Heart right ventricle (tissue), 16 donors: ENCODE data around the gene SIK1. TPM values are rescaled to one million over a fixed set of nuclear protein-coding genes. Genes with fewer than 3 reads are reported as not detected.

Experiments
- ATAC-seq, 8 donors: fragments of 200-7000 bp; cut with Tn5 transposase; one replicate each; pipeline ENCODE4 v1.9.1; 2020; ENCODE audit warnings: mild to moderate bottlenecking in 8 of 8, moderate library complexity in 8 of 8, moderate number of reproducible peaks in 1 of 8
- DNase-seq, 2 donors: peaks; one replicate each; pipeline ENCODE4 v3.0.0-alpha.2; 2020
- H3K27ac ChIP-seq, 10 donors: fragments of 200-600 bp; sonication (generic) in 2 of 10; one replicate each; pipeline versions ENCODE4 v1.5.0 to v1.8.0; 2020 to 2022; ENCODE audit warnings: mild to moderate bottlenecking in 3 of 10
- H3K27me3 ChIP-seq, 7 donors: fragments of 200-600 bp; one replicate each; pipeline ENCODE4 v1.8.0; 2021 to 2022; ENCODE audit warnings: mild to moderate bottlenecking in 2 of 7
- H3K36me3 ChIP-seq, 9 donors: fragments of 200-600 bp; sonication (generic) in 1 of 9; one replicate each; pipeline versions ENCODE4 v1.5.0 to v1.8.0; 2020 to 2022; ENCODE audit warnings: mild to moderate bottlenecking in 2 of 9
- H3K4me1 ChIP-seq, 9 donors: fragments of 200-600 bp; sonication (generic) in 1 of 9; one replicate each; pipeline versions ENCODE4 v1.5.0 to v1.8.0; 2020 to 2022; ENCODE audit warnings: mild to moderate bottlenecking in 4 of 9
- H3K4me3 ChIP-seq, 10 donors: fragments of 200-600 bp; sonication (generic) in 2 of 10; one replicate each; pipeline versions ENCODE4 v1.5.0 to v1.8.0; 2020 to 2022; ENCODE audit warnings: mild to moderate bottlenecking in 7 of 10, moderate library complexity in 2 of 10
- H3K9me3 ChIP-seq, 11 donors: fragments of 200-600 bp in 10 of 11; sonication (generic) in 2 of 11; one replicate each; pipeline versions ENCODE4 v1.5.0 to v1.8.0; 2013 to 2022; ENCODE audit warnings: mild to moderate bottlenecking in 2 of 11, control low read depth in 1 of 11, moderate library complexity in 1 of 11
- WGBS, 2 donors: extraction: QIAGEN DNeasy Blood & Tissue Kit; methylation state at CpG; one replicate each; pipeline ENCODE4 v1.1.7; 2013; ENCODE audit warnings: inconsistent platforms in 1 of 2; 5-methylcytosine and 5-hydroxymethylcytosine counted together
- intact Hi-C, 10 donors: fragments of 100-400 bp; cut with DNase I; formaldehyde crosslinking; loops; one replicate each; pipeline versions ENCODE4 v1.11.1 to v1.14.2; 2022
- polyA plus RNA-seq, 2 donors: library from polyadenylated mRNA; stranded (reverse); fragments of 200-250 nt; gene quantifications; one replicate each; pipeline ENCODE4 v1.2.3, GENCODE V29; 2013
- total RNA-seq, 10 donors: library from RNA; stranded (reverse); fragmentation: NEBNext Ultra II Directional in 3 of 10; extraction: Animal tissue kit (Norgen Biotek cat#: 25700) in 3 of 10; gene quantifications; one replicate each; pipeline versions ENCODE4 v1.2.1 to v1.2.4, GENCODE V29; 2021 to 2023
- TF ChIP-seq, protein P1 (sequence below), 9 donors: fragments of 200-600 bp; sonication (generic) in 2 of 9; IDR thresholded peaks; one replicate each; pipeline versions ENCODE4 v1.5.0 to v1.8.0; 2021 to 2022; ENCODE audit warnings: antibody characterized with exemption in 9 of 9, mild to moderate bottlenecking in 5 of 9, moderate library complexity in 1 of 9
- donor health status: Arrhythmogenic right ventricular cardiomyopathy.
- donor health status: ischemic (EF 13 %, LVEDD 7.1; RV severe dilation, severe dysfunction).
- donor health status: healthy with polysubstance abuse.
- donor health status: DM: no; HTN: yes; CAD: no.
- donor health status: DM: no; HTN: no; CAD: no.
- donor health status: ischemic (EF 25% LVEDD 6.9; RV normal size, moderate dysfunction).
- donor health status: ischemic (EF 25% LVEDD 5.7; RV mildly dilated, moderate dysfunction).
- donor health status: healthy.
- donor health status: DM: yes; HTN: yes; CAD: no.
- donor health status: Ischemic cardiomyopathy.
- donor health status: ischemic (EF 35%, LVEDD 5.7; RV mildly dilated, moderate dysfunction).
- donor health status: nonischemic (EF 11% LVEDD 7.7; RV severe dilation, severe dysfunction).
- donor health status: DM: yes; HTN: yes; CAD: no.
- donor health status: PGD.
- donor health status: ischemic (EF 29% LVEDD 5.4; RV normal size, mild dysfunction).
- donor health status: nonischemic (EF 23%, LVEDD 6.1; RV moderate dilation, normal function).

The SIK1 gene
- total and polyA plus RNA-seq, 12 donors, result 3.1 to 109 (median 16.4) TPM

DNA sequence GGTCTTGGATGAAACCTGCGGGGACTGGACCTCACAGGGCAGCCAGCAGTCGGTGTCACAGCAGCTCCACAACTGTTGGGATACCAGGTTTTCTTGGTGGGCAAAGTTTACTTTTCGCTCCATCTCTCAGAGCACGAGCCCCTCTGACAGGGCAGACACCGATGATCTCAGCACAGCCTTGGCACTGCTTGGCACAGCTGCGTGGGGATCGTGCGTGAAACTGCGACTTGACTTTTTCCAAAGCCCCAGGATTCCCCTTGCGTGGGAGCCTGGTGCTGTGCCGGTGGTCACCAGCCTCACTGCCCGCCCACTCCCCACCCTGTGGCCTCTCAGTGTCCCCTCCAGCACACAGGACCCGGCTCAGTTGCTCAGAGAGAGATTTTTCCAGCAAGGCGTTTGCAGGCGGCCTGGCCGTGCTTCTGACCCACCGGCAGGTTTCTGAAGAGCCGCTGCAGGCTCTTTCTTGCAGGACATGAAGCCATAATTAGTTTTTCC, 57.3 kb downstream of the SIK1 start:
- Histone ChIP-seq H3K36me3 (no peaks in the 10 kb centered on the region), H3K4me1 (peaks cover 0 to 34% (median 9%) of the 10 kb centered on the region in 9 donors), H3K27ac (no peak overlapping the region), H3K9me3 (no peaks in the 10 kb centered on the region), H3K27me3 (no peaks in the 10 kb centered on the region), H3K4me3 (no peak overlapping the region)
- DNase-seq, result peak in 1 of 2 donors; percentile 2
- intact Hi-C loops, result no loop called here
- 69 to 71% methylated on average over 18 of the region's 18 CpGs for WGBS, 2 donors
- TF ChIP-seq, protein P1, sequence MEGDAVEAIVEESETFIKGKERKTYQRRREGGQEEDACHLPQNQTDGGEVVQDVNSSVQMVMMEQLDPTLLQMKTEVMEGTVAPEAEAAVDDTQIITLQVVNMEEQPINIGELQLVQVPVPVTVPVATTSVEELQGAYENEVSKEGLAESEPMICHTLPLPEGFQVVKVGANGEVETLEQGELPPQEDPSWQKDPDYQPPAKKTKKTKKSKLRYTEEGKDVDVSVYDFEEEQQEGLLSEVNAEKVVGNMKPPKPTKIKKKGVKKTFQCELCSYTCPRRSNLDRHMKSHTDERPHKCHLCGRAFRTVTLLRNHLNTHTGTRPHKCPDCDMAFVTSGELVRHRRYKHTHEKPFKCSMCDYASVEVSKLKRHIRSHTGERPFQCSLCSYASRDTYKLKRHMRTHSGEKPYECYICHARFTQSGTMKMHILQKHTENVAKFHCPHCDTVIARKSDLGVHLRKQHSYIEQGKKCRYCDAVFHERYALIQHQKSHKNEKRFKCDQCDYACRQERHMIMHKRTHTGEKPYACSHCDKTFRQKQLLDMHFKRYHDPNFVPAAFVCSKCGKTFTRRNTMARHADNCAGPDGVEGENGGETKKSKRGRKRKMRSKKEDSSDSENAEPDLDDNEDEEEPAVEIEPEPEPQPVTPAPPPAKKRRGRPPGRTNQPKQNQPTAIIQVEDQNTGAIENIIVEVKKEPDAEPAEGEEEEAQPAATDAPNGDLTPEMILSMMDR (IDR thresholded peaks at IDR 0.05), result no peak
- no peak for ATAC-seq

DNA sequence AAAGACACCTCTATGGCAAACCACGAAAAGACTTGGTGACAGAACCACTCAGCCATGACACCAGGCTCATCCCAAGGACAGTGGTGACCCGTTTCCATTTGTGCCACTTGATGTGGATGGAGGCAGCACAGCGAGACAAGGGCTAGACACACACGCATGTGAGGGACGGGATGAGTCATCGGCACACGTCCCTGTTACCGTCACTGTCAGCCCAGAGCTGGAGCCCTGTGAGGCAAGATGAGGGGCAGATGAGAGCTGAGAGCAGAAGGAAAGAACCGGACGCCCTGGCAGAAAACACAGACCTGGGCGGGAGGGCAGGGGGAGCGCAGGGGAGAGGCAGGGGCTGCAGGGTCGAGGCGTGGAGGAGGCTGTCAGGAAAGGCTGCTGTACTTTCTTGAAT, 57.8 kb downstream of the SIK1 start:
- ATAC-seq, result no peak
- intact Hi-C loops, result no loop called here
- peak in 1 of 2 donors; percentile 4 for DNase-seq
- 74% methylated on average over 14 of the region's 14 CpGs for WGBS, 2 donors
- H3K4me3 ChIP-seq, result no peak overlapping the region
- H3K27me3 ChIP-seq, result no peaks in the 10 kb centered on the region
- peaks cover 0 to 35% (median 9%) of the 10 kb centered on the region in 9 donors for H3K4me1 ChIP-seq
- H3K27ac ChIP-seq, result no peak overlapping the region
- H3K9me3 ChIP-seq, result no peaks in the 10 kb centered on the region
- no peaks in the 10 kb centered on the region for H3K36me3 ChIP-seq
- TF ChIP-seq, protein P1 (IDR thresholded peaks at IDR 0.05), result no peak

DNA sequence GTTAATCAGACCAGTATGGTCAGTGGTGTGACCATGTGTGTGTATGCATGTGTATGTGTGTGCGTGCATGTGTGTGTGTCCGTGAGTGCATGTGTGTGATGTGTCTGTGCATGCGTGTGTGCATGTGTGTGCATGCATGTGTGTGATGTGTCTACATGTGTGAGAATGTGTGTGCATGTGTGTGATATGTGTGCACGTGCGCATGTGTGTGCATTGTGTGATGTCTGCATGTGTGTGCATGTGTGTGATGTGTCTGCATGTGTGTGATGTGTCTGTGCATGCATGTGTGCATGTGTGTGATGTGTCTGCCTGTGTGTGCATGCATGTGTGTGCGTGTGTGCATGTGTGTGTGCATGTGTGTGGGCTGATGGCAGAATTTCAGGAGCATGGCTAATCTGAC, 58.2 kb downstream of the SIK1 start:
- H3K4me1 ChIP-seq, result peaks cover 0 to 35% (median 9%) of the 10 kb centered on the region in 9 donors
- no peaks in the 10 kb centered on the region for H3K36me3 ChIP-seq
- H3K9me3 ChIP-seq, result no peaks in the 10 kb centered on the region
- no peaks in the 10 kb centered on the region for H3K27me3 ChIP-seq
- intact Hi-C loops, result no loop called here
- no peak overlapping the region for H3K27ac ChIP-seq
- ATAC-seq (no peak), DNase-seq (no peak)
- TF ChIP-seq, protein P1 (IDR thresholded peaks at IDR 0.05), result no peak
- 91 to 97% methylated on average over 6 of the region's 6 CpGs for WGBS, 2 donors
- no peak overlapping the region for H3K4me3 ChIP-seq

DNA sequence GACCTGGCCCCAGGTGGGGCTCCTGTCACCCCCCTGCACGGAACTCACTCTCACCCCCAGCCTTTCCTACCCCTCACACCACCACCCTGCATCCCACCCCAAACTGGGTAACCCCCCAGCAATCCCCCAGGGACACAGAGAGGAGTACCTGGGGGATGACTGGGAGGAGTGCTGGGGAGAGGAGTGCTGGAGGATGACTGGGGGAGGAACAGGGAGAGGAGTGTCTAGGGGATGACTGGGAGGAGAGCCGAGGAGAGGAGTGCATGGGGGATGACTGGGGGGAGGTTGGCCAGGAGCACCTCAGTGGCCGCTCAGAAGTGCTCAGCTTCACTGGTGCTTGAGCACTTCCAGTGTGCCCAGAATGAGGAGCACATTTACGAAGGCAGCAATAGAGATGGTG, 59.1 kb downstream of the SIK1 start:
- TF ChIP-seq, protein P1 (IDR thresholded peaks at IDR 0.05), result no peak
- WGBS, 2 donors, result 86 to 91% methylated on average over 4 of the region's 4 CpGs
- Histone ChIP-seq H3K4me1 (peaks cover 0 to 40% (median 9%) of the 10 kb centered on the region in 9 donors), H3K4me3 (no peak overlapping the region), H3K27me3 (peaks cover 0 to 4% (median 0%) of the 10 kb centered on the region in 7 donors), H3K9me3 (no peaks in the 10 kb centered on the region), H3K27ac (no peak overlapping the region), H3K36me3 (no peaks in the 10 kb centered on the region)
- DNase-seq (peak in 1 of 2 donors; percentile 4), ATAC-seq (no peak)
- intact Hi-C loops, result no loop called here
